GM19324 (cell line): ENCODE data around the gene TSPAN11.

Experiments used
- ATAC-seq: cut with Tn5 transposase; IDR thresholded peaks from one replicate; pipeline ENCODE4 v1.9.1; 2021; ENCODE audit warnings: mild to moderate bottlenecking, moderate library complexity; ENCODE audit not compliant: unreplicated experiment, low FRiP score

Gene TSPAN11

DNA sequence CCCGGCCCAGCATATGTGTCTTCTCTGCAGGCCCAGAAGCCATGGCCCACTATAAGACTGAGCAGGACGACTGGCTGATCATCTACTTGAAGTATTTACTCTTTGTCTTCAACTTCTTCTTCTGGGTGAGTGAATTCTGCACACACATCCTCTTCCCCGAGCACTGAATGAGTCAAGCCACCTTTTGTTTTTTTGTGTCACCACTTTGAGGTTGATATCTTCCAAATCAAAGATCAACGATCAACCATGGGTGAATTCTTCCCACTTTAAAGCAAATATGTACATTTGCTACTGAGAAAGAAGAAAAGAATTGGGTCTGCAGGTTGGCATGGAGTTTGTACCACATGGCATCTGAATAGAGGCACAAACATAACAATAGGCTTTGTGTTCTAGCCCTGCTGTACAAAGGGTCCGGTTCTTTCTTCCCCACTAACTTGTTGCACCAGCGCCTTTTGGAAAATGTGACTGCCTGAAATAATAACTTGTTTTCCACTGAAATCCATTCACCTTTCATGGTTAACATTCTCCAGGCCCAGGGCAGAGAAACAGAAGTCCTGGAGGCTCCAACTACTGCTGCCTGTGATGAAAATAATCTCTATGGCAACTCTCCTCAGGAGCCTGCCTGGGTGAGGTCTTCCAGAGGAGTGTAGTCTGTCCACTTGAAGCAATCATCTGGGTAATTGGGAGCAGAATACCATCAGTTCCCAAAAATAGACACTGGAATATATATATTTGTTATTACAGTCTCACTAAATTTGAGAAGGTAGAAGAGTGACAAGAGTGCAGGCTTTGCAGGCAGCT, 27.6 kb downstream of the TSPAN11 start:
- no peak for ATAC-seq

DNA sequence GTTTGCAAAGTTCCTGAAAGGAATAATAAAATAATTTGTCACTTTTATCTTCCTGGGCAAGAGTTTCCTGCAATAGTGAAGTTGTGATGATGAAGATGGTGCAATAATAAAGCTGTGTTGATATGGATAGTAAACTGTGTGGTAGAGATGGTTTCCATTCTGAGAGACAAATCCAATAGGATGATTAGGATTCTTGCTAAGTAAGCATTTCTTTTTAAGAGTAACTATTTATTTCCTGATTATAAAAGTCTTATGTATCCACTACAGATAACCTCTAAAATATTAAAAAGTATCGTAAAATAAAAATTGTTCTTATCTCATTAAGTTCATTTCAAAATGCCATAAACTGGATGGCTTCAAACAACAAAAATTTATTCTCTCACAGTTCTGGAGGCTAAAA, 28.7 kb downstream of the TSPAN11 start:
- no peak for ATAC-seq

DNA sequence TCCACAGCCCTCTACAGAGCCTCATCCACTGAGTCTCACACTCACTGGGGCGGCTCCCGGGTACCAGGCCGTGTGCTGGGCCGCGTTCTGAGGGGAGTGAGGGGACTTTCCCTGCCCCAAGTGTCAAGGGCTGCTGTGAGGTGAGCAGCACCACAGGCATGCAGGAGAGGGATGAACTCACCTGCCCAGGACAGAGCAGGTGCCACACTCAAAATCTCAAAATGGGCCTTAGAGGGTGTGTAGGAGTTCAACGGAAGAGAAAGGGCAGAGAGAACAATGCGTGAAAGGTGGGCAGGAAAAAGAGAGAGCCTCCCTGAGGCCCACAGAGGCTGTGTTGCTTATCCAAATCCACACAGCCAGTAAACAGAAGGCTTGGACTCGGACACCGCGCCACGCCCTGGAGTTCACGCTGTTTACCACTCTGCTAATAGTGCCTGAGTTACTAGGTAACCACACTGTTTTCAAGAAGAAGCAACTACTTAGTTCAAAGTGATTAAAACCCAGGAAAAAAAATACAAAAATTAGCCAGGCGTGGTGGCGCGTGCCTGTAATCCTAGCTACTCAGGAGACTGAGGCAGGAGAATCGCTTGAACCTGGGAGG, 32.7 kb downstream of the TSPAN11 start:
- no peak for ATAC-seq

DNA sequence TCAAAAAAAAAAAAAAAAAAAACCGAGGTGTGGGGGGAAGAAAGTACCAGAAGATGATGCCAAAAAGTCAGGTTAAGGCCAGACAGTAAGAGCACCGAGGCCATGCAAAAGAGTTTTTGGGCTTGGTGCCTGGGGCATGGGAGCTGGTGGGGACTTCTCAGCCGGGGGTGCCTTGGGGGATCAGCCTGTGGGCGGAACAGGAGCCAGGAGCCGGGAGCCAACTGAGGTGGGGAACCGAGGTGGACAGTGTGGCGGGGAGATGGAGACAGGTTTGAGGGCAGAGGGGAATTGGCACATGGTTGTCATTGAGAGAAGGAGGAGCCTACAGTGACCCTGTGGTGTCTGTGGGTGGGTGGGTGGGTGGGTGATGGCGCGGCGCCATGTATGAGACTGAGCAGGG, 33.2 kb downstream of the TSPAN11 start:
- ATAC-seq: no peak

DNA sequence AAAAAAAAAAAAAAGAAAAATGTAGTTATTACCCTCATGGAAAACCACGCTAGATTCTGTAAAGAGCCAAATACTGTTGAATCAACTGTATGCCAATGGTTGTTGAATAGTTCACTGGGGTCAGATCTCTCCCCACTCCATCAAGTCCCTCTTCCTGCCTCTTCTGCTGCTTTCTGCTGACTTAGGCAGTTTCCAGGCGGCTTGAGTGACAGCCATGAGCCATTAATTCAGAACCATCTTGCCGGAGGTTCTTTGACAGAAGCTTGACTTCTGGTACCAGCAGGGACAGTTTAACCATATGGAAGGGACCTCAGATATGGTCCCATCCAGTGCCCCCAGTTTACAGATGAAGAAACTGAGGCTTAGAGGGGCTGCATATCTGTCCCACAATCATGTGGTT, 34.5 kb downstream of the TSPAN11 start:
- ATAC-seq: no peak

DNA sequence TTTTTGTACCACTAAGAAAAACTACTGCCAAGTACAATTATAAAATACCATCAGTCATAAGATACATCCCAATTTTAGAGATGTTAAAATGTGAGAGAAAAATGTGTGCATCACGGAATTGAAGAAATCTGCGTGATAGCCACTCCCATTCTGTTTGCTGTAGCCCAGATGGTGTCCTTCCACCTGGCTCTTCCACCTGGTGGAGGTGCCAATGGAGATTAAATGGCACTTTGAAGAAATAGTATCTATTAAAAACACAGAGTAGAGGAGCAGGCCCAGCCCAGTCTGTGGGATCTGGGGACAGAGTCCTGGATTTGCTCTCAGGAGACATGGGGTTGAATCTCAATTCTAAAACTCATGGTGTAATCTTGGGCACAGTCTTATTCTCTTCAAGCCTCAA, 35.5 kb downstream of the TSPAN11 start:
- ATAC-seq: no peak

DNA sequence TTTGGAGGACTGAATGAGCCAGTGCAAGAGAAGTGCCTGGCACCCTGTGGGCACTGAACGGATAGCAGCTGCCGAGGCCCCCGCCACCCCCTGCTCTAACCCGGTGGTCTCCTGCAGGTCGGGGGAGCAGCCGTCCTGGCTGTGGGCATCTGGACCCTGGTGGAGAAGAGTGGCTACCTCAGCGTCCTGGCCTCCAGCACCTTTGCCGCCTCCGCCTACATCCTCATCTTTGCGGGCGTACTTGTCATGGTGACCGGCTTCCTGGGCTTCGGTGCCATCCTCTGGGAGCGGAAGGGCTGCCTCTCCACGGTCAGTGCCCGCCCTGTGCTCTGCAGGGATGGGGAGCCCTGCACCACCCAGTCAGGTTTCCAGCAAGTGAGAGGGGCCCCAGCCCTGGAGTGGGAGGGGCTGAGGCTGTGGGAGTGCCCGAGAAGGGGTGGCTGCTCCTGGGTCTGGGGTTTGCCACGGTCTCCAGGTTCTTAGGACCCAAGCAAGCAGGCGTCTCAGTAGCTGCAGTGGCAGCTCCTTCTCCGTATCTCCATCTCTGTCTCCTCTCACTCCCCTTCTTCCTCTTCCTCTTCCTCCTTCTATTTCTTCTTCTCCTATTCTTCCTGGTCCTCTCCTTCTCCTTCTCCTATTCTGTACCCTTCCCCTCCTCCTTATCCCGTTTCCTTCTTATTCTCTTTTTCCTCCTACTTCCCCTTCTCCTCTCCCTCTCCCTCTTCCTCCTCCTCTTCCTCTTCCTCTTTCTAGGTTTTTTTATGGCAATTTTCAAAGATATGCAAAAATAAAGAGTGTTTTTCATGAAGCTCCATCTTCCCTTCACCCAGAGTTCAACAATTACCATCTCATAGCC, 37.4 kb downstream of the TSPAN11 start:
- ATAC-seq: no peak

DNA sequence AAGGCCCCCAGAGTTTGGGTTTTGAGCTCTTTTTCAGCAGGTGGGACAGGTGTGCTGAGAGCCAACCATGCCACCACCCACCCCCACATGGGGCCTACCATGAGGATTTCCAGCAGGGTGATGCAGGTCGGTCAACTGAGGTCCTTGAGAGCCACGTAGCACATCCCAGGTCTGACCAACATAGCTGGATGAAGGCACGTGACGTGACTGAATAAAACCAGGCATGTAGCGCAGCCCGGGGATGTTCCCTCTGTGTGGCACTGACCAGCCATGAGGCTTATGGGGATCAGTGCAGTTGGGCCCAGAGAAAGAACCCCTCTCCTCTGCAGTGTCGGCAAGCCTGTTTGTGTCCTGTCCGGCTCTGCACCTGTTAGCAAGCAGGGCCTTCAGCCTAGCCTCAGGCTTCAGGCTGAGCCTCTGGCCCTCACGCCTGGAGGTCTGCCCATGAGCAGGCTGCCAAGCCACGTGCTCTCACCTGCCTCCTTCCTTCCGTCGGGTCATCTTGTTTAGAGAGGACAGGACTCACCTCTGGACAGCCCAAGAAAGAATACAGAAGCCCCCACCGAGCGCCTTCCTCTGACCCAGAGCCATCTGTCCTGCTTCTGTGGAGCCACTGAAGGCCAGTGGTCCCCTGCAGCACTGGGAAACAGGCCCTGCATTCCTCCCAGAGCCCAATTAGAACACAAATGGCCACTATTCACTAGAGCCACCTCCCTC, 38.5 kb downstream of the TSPAN11 start:
- ATAC-seq: no peak

DNA sequence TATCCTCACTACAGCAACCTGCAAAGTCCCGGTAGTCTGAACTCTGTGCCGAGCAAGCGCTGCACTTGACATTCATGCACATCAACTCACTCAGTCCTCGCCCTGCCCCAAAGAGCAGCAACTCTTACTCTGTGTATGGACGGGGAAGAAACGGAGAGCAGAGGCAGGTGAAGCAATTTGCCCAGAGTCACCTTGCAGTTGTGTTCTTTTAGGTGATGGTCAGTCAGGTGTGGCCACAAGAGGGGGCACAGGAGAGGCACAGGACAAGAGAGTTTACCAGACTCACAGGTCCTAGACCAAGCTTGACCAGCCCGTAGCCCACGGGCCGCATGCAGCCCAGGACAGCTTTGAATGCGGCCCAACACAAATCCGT, 39.1 kb downstream of the TSPAN11 start:
- no peak for ATAC-seq

DNA sequence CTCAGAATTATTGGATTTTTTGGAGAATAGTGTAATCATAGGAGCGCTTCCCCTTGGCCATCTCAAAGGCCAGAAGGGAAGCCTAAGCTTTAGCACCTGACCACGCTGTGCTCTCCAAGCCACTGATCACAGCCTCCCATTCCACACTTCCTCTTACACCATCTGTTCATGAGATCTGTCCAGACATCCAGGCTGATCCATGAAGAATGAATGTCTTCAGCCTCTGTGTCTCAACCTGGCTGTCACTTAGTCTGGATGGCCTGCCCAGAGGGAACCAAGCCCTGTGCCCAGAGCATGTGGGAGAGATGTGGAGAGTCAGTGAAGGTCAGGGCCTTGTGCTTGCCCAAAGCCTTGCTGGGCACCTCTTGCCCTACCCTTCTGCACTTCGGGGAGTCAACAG, 40.5 kb downstream of the TSPAN11 start:
- no peak for ATAC-seq

DNA sequence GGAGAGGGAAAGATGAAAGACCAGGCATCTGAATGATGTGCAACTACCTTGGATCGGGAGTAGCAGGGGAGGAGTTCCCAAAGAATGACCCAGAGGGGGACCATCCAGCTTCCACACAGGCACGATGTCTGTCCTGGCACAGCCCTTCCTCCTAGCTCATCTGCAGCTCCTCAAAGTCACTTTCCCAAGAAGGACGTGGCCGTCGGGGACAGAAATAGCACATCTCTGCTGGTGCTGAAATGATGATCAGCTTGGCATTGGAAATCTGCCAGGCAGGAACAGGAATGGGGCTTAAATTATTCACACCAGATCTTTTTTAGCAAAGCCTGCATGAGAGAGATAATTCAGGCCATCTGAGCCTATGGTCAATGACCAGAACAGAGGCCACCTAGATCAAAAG, 41.7 kb downstream of the TSPAN11 start:
- ATAC-seq: no peak

DNA sequence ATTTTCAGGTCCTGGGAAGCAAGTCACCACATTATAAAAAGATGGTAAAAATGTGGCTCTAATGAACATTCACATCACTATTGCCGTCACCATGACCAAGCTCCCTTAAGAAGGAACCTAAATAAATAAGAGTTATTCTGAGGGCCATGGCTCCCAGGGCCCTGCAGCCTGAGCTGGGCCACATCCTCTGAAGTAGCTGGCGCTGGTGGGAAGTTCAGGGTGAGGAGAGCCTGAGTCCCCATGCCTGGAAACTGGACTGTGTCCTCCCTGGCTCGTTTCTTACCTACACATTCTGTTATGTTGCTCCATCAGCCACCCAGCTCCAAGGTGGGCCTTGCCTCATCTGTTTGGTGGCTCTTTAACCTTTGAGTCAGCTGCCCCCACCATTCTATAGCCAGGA, 42.5 kb downstream of the TSPAN11 start:
- no peak for ATAC-seq

DNA sequence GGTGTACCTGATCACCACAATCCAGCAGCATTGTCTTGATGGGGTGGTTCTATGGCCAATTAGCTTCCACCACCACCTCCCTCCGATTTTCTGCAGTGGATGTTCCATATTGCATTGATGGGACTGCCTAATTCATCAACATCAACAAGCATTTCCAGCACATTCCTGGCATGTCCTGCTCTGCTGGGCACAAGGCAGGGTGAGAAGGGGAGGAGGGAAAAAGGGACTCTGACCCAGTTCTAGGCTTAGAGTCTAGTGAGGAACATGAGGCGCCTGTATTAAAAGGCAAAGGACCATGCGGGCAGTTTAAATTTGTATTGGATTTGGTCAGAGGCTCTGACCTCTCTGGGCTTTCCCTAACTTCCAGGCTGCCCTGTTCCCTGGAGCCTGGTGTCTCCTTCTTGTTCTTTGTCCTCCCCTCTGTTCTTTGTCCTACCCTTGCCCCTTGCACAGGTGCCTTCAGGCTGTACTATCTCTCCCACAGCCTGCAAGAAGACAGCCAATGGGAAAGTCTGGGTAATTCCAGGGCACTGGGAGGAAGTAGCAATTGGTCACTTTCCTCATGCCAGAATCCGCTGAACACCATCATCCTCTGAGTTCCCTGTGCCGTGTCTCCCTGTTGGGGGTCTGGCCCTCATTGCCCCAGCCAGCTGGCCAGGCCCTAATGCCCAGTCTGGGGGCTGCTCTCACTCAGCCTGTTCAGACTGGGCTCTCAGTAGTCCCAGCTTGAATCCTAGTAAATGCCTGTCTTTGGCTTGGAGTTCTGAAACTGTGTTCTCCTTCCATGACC, 43.3 kb downstream of the TSPAN11 start:
- ATAC-seq: no peak

DNA sequence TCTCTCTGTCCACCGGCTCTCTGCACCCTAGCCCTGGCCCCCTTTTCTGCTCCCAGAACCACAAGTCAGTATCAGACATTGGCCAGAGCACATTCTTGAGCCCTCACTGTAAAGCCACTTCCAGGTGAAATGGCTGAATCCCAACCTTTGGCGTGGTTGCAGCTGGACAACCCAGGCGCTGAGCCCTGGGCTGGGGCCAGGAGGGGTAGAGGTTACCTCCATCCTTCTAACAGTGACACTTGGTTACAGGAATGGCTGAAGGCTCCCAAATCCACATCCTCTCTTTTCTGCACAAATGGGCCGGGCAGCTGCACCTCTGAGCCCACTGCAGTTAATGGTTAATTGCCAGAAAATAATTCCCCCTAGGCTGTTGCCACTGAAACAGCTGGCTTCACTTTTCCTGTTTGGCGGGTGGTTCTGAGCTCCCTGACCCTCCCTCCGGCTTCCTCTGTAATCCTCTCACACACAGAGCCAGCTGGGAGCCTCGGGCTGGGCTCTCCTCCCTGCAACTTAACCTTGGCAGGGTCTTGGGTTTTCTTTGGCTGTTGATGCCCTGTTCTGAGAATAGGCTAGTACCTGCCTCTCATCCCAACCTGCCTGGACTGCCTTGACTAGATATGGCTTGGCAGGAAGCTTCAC, 44.1 kb downstream of the TSPAN11 start:
- no peak for ATAC-seq

DNA sequence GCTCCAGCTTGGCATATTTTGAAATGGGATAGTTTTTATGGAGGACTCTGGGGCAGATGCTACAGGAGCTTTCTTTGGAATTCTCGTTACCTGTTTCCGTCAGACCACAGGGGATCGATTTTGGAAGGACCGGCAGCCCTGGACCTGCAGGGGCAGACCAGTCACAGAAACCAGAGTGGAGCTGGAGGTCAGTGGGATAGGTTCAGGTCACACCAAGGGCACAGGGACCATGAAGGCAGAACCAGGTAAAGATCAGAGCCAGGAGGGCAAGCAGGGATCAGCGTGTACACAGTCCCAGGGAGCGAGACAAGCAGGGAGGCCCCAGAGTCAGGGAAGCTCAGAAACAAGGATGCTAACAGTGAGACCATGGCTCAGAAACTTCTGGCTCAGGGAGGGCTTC, 45.5 kb downstream of the TSPAN11 start:
- ATAC-seq: no peak

DNA sequence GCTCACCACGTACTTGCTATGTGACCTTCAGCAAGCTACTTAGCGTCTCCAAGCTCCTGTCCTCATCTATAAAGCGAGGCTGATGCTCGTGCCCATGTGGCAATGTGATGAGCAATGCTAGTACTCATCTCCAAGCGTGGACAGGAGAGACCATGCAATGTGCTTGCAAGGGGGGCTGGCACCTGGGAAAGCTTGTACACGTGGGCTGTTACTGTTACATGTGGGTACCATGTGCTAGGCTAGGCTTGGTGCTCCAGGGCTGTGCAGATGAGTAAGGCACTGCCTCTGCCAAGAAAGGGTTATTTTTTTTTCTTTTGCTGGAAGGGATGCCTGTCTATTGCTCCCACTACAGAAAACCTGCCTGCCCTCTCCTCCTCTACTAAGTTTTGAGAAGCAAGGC, 46.6 kb downstream of the TSPAN11 start:
- ATAC-seq: no peak

DNA sequence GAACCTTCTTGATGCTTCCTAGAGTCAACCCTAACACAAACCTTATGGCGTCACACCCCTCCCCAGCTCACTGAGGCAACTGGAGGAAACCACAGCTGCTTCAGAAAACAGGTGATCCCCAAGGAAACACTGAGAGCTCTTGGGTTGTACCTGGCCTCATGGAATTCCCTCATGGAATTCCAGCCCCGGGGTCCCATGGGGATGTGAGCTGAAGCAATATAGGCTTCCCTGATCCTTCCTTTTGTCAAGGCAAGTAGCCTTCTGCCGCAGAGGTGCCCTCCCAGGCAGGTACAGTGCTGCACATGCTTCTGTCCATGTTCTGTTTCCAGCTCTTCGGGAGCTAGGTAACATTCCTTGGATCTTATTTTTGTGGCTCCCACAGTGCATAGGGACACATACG, 47.3 kb downstream of the TSPAN11 start:
- no peak for ATAC-seq

DNA sequence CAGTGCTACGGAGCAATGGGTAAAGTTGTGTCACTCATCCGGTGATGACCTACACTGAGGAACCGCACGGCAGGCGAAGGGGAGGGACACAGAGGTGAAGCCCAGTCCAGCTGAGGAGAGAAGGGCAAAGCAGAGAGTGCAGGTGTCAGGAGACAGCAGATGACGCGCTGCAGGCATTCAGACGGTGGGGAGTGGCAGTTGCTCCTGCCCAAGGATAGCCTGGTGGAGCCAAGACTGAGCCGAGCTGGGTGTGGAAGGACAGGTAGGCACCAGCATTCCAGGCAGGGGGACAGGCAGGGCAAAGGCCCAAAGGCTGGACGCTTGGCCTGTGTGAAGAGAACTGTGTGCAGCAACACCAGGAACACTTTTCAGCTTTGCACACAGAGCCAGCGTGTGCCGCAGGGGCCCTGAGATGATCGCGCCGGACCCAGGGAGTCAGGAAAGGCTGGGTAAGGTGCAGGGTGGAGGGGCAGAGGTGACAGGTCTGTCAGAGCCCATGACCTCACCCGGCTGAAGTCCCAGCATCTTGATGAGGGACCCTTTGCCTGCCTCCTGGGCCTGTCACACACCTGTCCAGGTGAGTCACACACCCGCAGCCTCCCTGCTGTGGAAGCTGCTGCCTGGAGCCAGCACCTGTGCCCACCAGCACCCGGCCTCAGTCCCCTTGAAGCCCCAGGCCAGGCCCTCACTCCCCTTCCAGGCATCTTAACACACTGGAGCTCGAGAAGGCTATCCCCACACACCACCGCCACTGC, 48.4 kb downstream of the TSPAN11 start:
- no peak for ATAC-seq

DNA sequence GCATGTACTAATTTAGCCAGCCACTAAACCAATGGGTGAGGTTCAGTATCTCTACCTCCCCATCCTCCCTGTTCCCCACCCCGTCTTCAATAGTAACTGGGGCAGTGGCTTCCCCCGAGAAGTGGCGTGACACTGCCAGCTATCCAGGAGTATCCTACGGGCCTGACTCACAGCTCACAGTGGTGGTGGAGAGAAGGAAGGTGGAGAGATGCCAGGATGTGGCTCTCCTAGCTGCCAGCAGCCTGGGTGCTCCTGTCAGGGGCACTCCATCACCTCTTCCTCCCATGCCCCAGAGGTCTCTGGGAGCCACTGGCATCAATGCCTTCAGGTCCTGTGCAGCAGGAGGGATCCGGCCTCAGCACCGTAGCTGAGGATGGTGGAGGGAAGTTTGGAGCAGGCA, 49.0 kb downstream of the TSPAN11 start:
- ATAC-seq: no peak
